Measurements from ENCODE around the gene EFCAB5. TPM values are rescaled to one million over a fixed set of nuclear protein-coding genes. Genes with fewer than 3 reads are reported as not detected.

Gene EFCAB5
- total and polyA plus RNA-seq, 10 of the 15 experiments (the other 5 are each of a cell fraction or from before 2014, with no cell fraction given) = 0.39 to 2.6 (median 1.0) TPM

DNA sequence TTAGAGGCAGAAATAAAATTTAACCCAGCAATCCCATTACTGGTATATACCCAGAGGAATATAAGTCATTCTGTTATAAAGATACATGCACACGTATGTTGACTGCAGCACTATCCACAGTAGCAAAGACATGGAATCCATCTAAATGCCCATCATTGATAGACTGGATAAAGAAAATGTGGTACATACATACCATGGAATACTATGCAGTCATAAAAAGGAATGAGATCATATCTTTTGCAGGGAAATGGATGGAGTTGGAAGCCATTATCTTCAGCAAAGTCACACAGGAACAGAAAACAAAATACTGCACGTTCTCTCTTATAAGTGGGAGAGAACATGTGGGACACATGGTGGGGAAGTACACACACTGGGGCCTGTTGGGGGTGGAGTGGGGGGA is 34.5 kb upstream of the EFCAB5 start (continued):
- TF ChIP-seq, protein P1, sequence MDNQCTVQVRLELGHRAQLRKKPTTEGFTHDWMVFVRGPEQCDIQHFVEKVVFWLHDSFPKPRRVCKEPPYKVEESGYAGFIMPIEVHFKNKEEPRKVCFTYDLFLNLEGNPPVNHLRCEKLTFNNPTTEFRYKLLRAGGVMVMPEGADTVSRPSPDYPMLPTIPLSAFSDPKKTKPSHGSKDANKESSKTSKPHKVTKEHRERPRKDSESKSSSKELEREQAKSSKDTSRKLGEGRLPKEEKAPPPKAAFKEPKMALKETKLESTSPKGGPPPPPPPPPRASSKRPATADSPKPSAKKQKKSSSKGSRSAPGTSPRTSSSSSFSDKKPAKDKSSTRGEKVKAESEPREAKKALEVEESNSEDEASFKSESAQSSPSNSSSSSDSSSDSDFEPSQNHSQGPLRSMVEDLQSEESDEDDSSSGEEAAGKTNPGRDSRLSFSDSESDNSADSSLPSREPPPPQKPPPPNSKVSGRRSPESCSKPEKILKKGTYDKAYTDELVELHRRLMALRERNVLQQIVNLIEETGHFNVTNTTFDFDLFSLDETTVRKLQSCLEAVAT (IDR thresholded peaks at IDR 0.05) = no peak
- no peak for TF ChIP-seq FOS (IDR thresholded peaks at IDR 0.05; ENCODE audit: borderline replicate concordance, extremely low read depth, insufficient read length)
- no peak for TF ChIP-seq YBX1 (IDR thresholded peaks at IDR 0.05)
- TF ChIP-seq, protein P2, sequence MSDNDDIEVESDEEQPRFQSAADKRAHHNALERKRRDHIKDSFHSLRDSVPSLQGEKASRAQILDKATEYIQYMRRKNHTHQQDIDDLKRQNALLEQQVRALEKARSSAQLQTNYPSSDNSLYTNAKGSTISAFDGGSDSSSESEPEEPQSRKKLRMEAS (IDR thresholded peaks at IDR 0.05; ENCODE audit: low read depth, low read length) = no peak

DNA sequence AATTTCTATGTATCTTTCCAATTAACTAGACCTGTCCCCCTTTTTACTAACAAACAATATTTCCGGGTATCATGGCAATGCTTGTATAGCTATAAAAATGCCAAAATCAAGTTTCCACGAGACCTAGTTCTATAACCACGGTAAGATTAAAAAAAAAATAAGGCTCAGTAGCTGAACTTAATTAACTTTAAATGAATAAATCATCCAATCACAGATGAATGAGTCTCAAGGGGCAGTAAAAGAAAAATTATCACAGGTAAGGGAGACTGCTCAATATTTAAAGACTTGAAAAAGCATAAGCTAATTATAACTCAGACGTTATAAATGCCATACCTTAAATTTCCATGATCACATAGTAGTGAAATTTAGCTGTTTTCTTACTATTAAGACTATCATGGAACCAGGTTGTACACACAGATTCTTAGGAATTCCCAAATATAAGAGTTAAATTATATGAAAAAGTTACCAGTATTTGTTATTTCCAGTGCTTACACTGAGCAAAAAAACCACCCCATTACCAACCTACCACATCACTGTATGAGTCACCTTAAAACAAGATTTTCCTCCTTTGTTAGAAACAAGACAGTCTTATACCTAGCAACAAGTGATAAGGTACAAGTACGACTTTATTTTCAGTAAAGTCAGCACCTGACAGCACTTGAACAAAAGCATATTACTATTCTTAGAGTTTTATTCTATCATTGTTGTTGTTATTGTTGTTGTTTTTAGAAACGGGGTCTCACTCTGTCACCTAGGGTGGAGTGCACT is 32.0 kb upstream of the EFCAB5 start:
- no peak for FAIRE-seq
- Histone ChIP-seq H3K36me3 (ENCODE audit: control insufficient read depth in 2 of 2, insufficient read depth in 2 of 2, low read length in 1 of 2) (no peaks in the 10 kb centered on the region; a peak in 1 of 4 replicates), H4K20me1 (ENCODE audit: control insufficient read depth, insufficient read depth) (no peaks in the 10 kb centered on the region), H3K9me3 (replicated peaks; ENCODE audit: control insufficient read depth, insufficient read depth, low read length) (peaks cover 9% of the 10 kb centered on the region; the same call in 2 of the 3 replicates), H3K4me1 (ENCODE audit: control insufficient read depth, insufficient read depth, low read length) (no peaks in the 10 kb centered on the region), H3K27me3 (replicated peaks in 1 of 2; ENCODE audit: control insufficient read depth in 2 of 2, insufficient read depth in 2 of 2, low read length in 1 of 2) (no peaks in the 10 kb centered on the region), H2AFZ (ENCODE audit: control insufficient read depth, low read depth, low read length) (no peak overlapping the region), H3K9ac (ENCODE audit: control insufficient read depth, insufficient read depth, low read length) (no peak overlapping the region), H3K27ac (ENCODE audit: control insufficient read depth, insufficient read depth) (no peak overlapping the region), H3K4me3 (no peak overlapping the region), H3K4me2 (ENCODE audit: control insufficient read depth, insufficient read depth) (no peak overlapping the region), H3K79me2 (ENCODE audit: control insufficient read depth, insufficient read depth, low read length) (no peaks in the 10 kb centered on the region; the same call in none of the 2 replicates)
- 88% methylated on average over 6 of the region's 6 CpGs for WGBS (ENCODE audit: insufficient coverage, insufficient replicate concordance, low lambda C conversion rate, missing lambda C conversion rate)
- SMC1A ChIA-PET (ENCODE audit: uncharacterized antibody, unreplicated experiment) = interaction anchor here (0.7 to 1.6 kb wide), 9 partner anchors 9 to 731 kb away, joined by 3 to 6 read pairs (median 4); no protein-coding TSS in a partner anchor
- peak; percentile 46; the same call in 2 of the 3 replicates for ATAC-seq
- in situ Hi-C loops (cut with MboI) = no loop called here
- DNase-seq (ENCODE audit: low read depth, low spot score) = no peak
- POLR2A ChIA-PET = interaction anchor here (0.6 to 1.3 kb wide), 3 partner anchors 11 to 1333 kb away, joined by 3 to 7 read pairs (median 4); partner anchors contain the start of gene ALDOC
- TF ChIP-seq CEBPB (IDR thresholded peaks at IDR 0.05; ENCODE audit: borderline replicate concordance in 1 of 2, low read depth in 2 of 2, low read length in 2 of 2) = no peak
- TF ChIP-seq ZNF274 (IDR thresholded peaks at IDR 0.05; ENCODE audit: insufficient read depth, insufficient read length) = no peak
- TF ChIP-seq KLF5 (IDR thresholded peaks at IDR 0.05; ENCODE audit: partially characterized antibody) = no peak
- TF ChIP-seq MXI1 (IDR thresholded peaks at IDR 0.05; ENCODE audit: low read depth, low read length) = no peak
- no peak for TF ChIP-seq FOXM1 (IDR thresholded peaks at IDR 0.05; ENCODE audit: low read depth, low read length)
- TF ChIP-seq, protein P3, sequence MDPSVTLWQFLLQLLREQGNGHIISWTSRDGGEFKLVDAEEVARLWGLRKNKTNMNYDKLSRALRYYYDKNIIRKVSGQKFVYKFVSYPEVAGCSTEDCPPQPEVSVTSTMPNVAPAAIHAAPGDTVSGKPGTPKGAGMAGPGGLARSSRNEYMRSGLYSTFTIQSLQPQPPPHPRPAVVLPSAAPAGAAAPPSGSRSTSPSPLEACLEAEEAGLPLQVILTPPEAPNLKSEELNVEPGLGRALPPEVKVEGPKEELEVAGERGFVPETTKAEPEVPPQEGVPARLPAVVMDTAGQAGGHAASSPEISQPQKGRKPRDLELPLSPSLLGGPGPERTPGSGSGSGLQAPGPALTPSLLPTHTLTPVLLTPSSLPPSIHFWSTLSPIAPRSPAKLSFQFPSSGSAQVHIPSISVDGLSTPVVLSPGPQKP (IDR thresholded peaks at IDR 0.05; ENCODE audit: low read depth, low read length) = no peak
- TF ChIP-seq ASH2L (IDR thresholded peaks at IDR 0.05; ENCODE audit: borderline replicate concordance, low read depth) = no peak
- TF ChIP-seq, protein P1 (IDR thresholded peaks at IDR 0.05) = no peak
- no peak for TF ChIP-seq NRF1 (conservative IDR thresholded peaks at IDR 0.05; ENCODE audit: low read depth, low read length)
- TF ChIP-seq CHD2 (IDR thresholded peaks at IDR 0.05; ENCODE audit: borderline replicate concordance, low read depth, low read length) = no peak
- no peak for TF ChIP-seq GABPA (IDR thresholded peaks at IDR 0.05; ENCODE audit: low read depth)
- intact Hi-C loops (cut with micrococcal nuclease; ENCODE audit: unreplicated experiment) = no loop called here
- no TSS peak for BruUV-seq (replicated peaks)
- RAD21 ChIA-PET (ENCODE audit: unreplicated experiment) = interaction anchor here (1.5 to 1.6 kb wide), 2 partner anchors 16 to 21 kb away, joined by 7 to 11 read pairs; partner anchors contain the start of gene SSH2
- CTCF ChIA-PET = interaction anchor here (0.6 to 1.8 kb wide), 6 partner anchors 17 to 292 kb away, joined by 3 to 7 read pairs (median 4); no protein-coding TSS in a partner anchor

All from GM12878 (cell line).